ENCODE data around the gene ARHGAP12.

- TF ChIP-seq GATA2 (IDR thresholded peaks at IDR 0.05; ENCODE audit: low read depth, low read length) (no peak), GATA3 (IDR thresholded peaks at IDR 0.05; ENCODE audit: low read depth, low read length) (no peak)
These were observed 49.5 kb upstream of the ARHGAP12 start for GRCh38 chr10:31978156-31978483.
